ENCODE measurements around the gene DHPS. TPM values are rescaled to one million over a fixed set of nuclear protein-coding genes. Genes with fewer than 3 reads are reported as not detected.

DHPS gene
- total RNA-seq, 3 donors from 2014 or later (not counting 1 experiment from before 2014, with no cell fraction given): 143 to 193 (median 145) TPM

GRCh38 chr19:12692960-12693359, 11.3 kb upstream of the DHPS start:
- Mint-ChIP-seq H3K27ac (no peak overlapping the region), H3K4me3 (no peak overlapping the region), H3K9me3 (no peaks in the 10 kb centered on the region), H3K27me3 (ENCODE audit: low read depth in 2 of 2) (no peaks in the 10 kb centered on the region), H3K4me1 (peaks cover 0 to 4% of the 10 kb centered on the region in 2 donors), H3K36me3 (no peaks in the 10 kb centered on the region)
- TF ChIP-seq, protein P1, sequence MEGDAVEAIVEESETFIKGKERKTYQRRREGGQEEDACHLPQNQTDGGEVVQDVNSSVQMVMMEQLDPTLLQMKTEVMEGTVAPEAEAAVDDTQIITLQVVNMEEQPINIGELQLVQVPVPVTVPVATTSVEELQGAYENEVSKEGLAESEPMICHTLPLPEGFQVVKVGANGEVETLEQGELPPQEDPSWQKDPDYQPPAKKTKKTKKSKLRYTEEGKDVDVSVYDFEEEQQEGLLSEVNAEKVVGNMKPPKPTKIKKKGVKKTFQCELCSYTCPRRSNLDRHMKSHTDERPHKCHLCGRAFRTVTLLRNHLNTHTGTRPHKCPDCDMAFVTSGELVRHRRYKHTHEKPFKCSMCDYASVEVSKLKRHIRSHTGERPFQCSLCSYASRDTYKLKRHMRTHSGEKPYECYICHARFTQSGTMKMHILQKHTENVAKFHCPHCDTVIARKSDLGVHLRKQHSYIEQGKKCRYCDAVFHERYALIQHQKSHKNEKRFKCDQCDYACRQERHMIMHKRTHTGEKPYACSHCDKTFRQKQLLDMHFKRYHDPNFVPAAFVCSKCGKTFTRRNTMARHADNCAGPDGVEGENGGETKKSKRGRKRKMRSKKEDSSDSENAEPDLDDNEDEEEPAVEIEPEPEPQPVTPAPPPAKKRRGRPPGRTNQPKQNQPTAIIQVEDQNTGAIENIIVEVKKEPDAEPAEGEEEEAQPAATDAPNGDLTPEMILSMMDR (IDR thresholded peaks at IDR 0.05): no peak
- no peak overlapping the region for H3K4me3 ChIP-seq (ENCODE audit: low read length)
- H3K9me3 ChIP-seq (ENCODE audit: control insufficient read depth, insufficient read depth, low read length): no peaks in the 10 kb centered on the region
- peaks cover 19% of the 10 kb centered on the region for H3K4me1 ChIP-seq (ENCODE audit: control insufficient read depth, insufficient read depth, low read length)
- no peak overlapping the region for H3K27ac ChIP-seq (ENCODE audit: low read length)
- intact Hi-C loops (cut with micrococcal nuclease): no loop called here
- 94% methylated on average over 5 of the region's 5 CpGs for WGBS (ENCODE audit: insufficient coverage)
- no peaks in the 10 kb centered on the region for H3K36me3 ChIP-seq (ENCODE audit: control insufficient read depth, insufficient read depth, low read length)
- no peaks in the 10 kb centered on the region for H3K27me3 ChIP-seq (ENCODE audit: control insufficient read depth, insufficient read depth, low read length)
- DNase-seq (no peak), ATAC-seq (no peak)

DNA sequence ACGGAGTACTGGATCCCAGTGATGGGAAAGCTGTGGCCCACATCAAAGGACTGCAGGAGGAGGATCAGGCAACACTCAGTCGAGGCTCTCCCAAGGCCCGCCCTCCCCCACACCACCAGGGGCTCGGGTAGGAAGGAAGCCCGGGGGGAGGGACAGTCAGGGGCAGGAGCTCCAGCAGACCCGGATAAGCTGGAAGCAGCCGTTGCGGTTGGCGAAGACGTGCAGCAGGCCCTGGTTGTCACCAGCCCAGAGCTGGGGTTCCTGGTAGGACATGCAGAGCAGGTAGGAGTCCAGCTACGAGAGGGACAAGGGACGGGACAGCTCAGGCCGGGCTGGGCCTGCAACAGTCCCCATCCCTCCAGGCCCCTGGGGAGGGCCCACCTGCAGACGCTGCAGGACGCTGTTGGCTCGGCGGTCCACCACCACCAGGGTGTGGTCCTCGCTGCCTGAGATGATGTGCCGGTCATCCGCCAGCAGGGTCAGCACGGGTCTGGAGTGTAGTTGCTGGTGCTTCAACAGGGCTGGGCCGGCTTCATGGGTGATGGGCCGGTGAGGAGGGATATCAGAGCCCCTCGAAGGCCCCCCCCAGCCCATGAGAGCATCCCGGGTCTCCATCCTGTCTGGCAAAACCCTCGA, 8.0 kb upstream of the DHPS start:
- Mint-ChIP-seq H3K4me3 (no peak overlapping the region), H3K9me3 (no peaks in the 10 kb centered on the region), H3K4me1 (no peaks in the 10 kb centered on the region), H3K27me3 (ENCODE audit: low read depth in 2 of 2) (no peaks in the 10 kb centered on the region), H3K36me3 (no peaks in the 10 kb centered on the region), H3K27ac (no peak overlapping the region)
- Histone ChIP-seq H3K27ac (ENCODE audit: low read length) (no peak overlapping the region), H3K27me3 (ENCODE audit: control insufficient read depth, insufficient read depth, low read length) (no peaks in the 10 kb centered on the region), H3K9me3 (ENCODE audit: control insufficient read depth, insufficient read depth, low read length) (no peaks in the 10 kb centered on the region), H3K4me3 (ENCODE audit: low read length) (no peak overlapping the region), H3K36me3 (ENCODE audit: control insufficient read depth, insufficient read depth, low read length) (no peaks in the 10 kb centered on the region), H3K4me1 (ENCODE audit: control insufficient read depth, insufficient read depth, low read length) (no peaks in the 10 kb centered on the region)
- TF ChIP-seq, protein P1 (IDR thresholded peaks at IDR 0.05): no peak
- ATAC-seq (no peak), DNase-seq (no peak)
- WGBS (ENCODE audit: insufficient coverage): 43% methylated on average over 26 of the region's 26 CpGs
- intact Hi-C loops (cut with micrococcal nuclease): no loop called here

GRCh38 chr19:12689012-12689411, 7.3 kb upstream of the DHPS start:
- Mint-ChIP-seq H3K4me3 (no peak overlapping the region), H3K27ac (no peak overlapping the region), H3K9me3 (no peaks in the 10 kb centered on the region), H3K4me1 (peaks cover 0 to 3% of the 10 kb centered on the region in 2 donors), H3K27me3 (ENCODE audit: low read depth in 2 of 2) (no peaks in the 10 kb centered on the region), H3K36me3 (no peaks in the 10 kb centered on the region)
- TF ChIP-seq, protein P1 (IDR thresholded peaks at IDR 0.05): no peak
- Histone ChIP-seq H3K36me3 (ENCODE audit: control insufficient read depth, insufficient read depth, low read length) (no peaks in the 10 kb centered on the region), H3K4me1 (ENCODE audit: control insufficient read depth, insufficient read depth, low read length) (no peaks in the 10 kb centered on the region), H3K4me3 (ENCODE audit: low read length) (no peak overlapping the region), H3K27ac (ENCODE audit: low read length) (no peak overlapping the region), H3K27me3 (ENCODE audit: control insufficient read depth, insufficient read depth, low read length) (no peaks in the 10 kb centered on the region), H3K9me3 (ENCODE audit: control insufficient read depth, insufficient read depth, low read length) (no peaks in the 10 kb centered on the region)
- intact Hi-C loops (cut with micrococcal nuclease): no loop called here
- ATAC-seq (no peak), DNase-seq (no peak)
- 81% methylated on average over 12 of the region's 12 CpGs for WGBS (ENCODE audit: insufficient coverage)

Measured in natural killer cell (primary cell).